ENCODE measurements around the gene GNA14. TPM values are rescaled to one million over a fixed set of nuclear protein-coding genes. Genes with fewer than 3 reads are reported as not detected.

Gene GNA14
- polyA plus RNA-seq, 1 donor from 2014 or later: 0.40 TPM

- H3K79me2 ChIP-seq (replicated peaks; ENCODE audit: insufficient read depth, low read length): no peaks in the 10 kb centered on the region
- no peak for TF ChIP-seq POLR2AphosphoS5 (IDR thresholded peaks at IDR 0.05)
- no peak for TF ChIP-seq CTCF (IDR thresholded peaks at IDR 0.05; ENCODE audit: poor library complexity, severe bottlenecking)
- TF ChIP-seq MXI1 (conservative IDR thresholded peaks at IDR 0.05; ENCODE audit: poor library complexity, severe bottlenecking): no peak
- TF ChIP-seq SMC3 (conservative IDR thresholded peaks at IDR 0.05; ENCODE audit: poor library complexity): no peak
- TF ChIP-seq REST (IDR thresholded peaks at IDR 0.05; ENCODE audit: borderline replicate concordance): no peak
- no peak for TF ChIP-seq EZH2 (IDR thresholded peaks at IDR 0.05; ENCODE audit: borderline replicate concordance, insufficient read depth, low read length, poor library complexity, severe bottlenecking)
- H3K27me3 ChIP-seq (ENCODE audit: insufficient read depth, low read depth, low read length): no peaks in the 10 kb centered on the region
- H3K36me3 ChIP-seq (ENCODE audit: insufficient read depth, low read length): no peaks in the 10 kb centered on the region
- H3K9me3 ChIP-seq (ENCODE audit: low read length): no peaks in the 10 kb centered on the region
- no peaks in the 10 kb centered on the region for H4K20me1 ChIP-seq (ENCODE audit: insufficient read depth)
- H3K9me2 ChIP-seq (ENCODE audit: insufficient read depth, low read length): no peaks in the 10 kb centered on the region
- no peak overlapping the region for H3K4me2 ChIP-seq (ENCODE audit: low read length)
- no peak overlapping the region for H3K4me3 ChIP-seq (ENCODE audit: low read length)
- no peaks in the 10 kb centered on the region for H3F3A ChIP-seq (ENCODE audit: insufficient read depth, low read length, poor library complexity, severe bottlenecking)
- H2AFZ ChIP-seq (ENCODE audit: low read depth, low read length): no peak overlapping the region
- H3K9ac ChIP-seq (ENCODE audit: low read length): no peak overlapping the region
- no peak overlapping the region for H3K27ac ChIP-seq (ENCODE audit: low read length)
Observed at GRCh38 chr9:77422969-77423368, 225.2 kb downstream of the GNA14 start.

- no peak overlapping the region for H2AFZ ChIP-seq (ENCODE audit: low read depth, low read length)
- H3K27ac ChIP-seq (ENCODE audit: low read length): no peak overlapping the region
- no peaks in the 10 kb centered on the region for H3K27me3 ChIP-seq (ENCODE audit: insufficient read depth, low read depth, low read length)
- no peaks in the 10 kb centered on the region for H3K79me2 ChIP-seq (replicated peaks; ENCODE audit: insufficient read depth, low read length)
- H3F3A ChIP-seq (ENCODE audit: insufficient read depth, low read length, poor library complexity, severe bottlenecking): no peaks in the 10 kb centered on the region
- no peaks in the 10 kb centered on the region for H3K36me3 ChIP-seq (ENCODE audit: insufficient read depth, low read length)
- H3K4me2 ChIP-seq (ENCODE audit: low read length): no peak overlapping the region
- H3K9me3 ChIP-seq (ENCODE audit: low read length): no peaks in the 10 kb centered on the region
- no peak overlapping the region for H3K4me3 ChIP-seq (ENCODE audit: low read length)
- H3K9me2 ChIP-seq (ENCODE audit: insufficient read depth, low read length): no peaks in the 10 kb centered on the region
- no peak overlapping the region for H3K9ac ChIP-seq (ENCODE audit: low read length)
- no peaks in the 10 kb centered on the region for H4K20me1 ChIP-seq (ENCODE audit: insufficient read depth)
- TF ChIP-seq REST (IDR thresholded peaks at IDR 0.05; ENCODE audit: borderline replicate concordance): no peak
Observed at GRCh38 chr9:77421506-77422265, 226.4 kb downstream of the GNA14 start.
